ENCODE measurements around the gene WWOX.

DNA sequence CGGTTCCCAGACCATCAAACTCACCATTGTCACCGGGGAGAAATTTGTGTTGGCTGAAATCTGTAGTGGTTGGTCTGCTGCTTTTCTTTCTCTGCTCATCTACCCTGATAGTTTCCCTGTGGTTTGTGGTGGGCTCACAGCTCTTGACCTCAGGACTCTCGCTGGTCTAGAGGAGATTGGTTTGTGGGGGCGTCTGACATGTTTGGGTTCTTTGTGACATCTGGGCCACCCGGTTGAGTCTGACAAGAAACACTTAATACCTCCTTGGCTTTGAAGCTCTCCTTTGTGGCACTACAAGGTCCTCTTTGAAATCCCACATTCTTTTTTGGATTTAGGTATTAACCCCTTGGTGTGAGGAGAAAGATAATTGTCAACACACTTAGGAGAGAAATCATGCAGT lies 662.0 kb downstream of the WWOX start:
- TF ChIP-seq TAF1 (IDR thresholded peaks at IDR 0.05; ENCODE audit: borderline replicate concordance, insufficient read depth, low read length) = no peak
- no peak for TF ChIP-seq SIN3A (IDR thresholded peaks at IDR 0.05; ENCODE audit: borderline replicate concordance, insufficient read depth, low read length)
- no peak for TF ChIP-seq POLR2AphosphoS5 (IDR thresholded peaks at IDR 0.05; ENCODE audit: low read depth, low read length)
- TF ChIP-seq, protein P1, sequence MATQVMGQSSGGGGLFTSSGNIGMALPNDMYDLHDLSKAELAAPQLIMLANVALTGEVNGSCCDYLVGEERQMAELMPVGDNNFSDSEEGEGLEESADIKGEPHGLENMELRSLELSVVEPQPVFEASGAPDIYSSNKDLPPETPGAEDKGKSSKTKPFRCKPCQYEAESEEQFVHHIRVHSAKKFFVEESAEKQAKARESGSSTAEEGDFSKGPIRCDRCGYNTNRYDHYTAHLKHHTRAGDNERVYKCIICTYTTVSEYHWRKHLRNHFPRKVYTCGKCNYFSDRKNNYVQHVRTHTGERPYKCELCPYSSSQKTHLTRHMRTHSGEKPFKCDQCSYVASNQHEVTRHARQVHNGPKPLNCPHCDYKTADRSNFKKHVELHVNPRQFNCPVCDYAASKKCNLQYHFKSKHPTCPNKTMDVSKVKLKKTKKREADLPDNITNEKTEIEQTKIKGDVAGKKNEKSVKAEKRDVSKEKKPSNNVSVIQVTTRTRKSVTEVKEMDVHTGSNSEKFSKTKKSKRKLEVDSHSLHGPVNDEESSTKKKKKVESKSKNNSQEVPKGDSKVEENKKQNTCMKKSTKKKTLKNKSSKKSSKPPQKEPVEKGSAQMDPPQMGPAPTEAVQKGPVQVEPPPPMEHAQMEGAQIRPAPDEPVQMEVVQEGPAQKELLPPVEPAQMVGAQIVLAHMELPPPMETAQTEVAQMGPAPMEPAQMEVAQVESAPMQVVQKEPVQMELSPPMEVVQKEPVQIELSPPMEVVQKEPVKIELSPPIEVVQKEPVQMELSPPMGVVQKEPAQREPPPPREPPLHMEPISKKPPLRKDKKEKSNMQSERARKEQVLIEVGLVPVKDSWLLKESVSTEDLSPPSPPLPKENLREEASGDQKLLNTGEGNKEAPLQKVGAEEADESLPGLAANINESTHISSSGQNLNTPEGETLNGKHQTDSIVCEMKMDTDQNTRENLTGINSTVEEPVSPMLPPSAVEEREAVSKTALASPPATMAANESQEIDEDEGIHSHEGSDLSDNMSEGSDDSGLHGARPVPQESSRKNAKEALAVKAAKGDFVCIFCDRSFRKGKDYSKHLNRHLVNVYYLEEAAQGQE (IDR thresholded peaks at IDR 0.05; ENCODE audit: insufficient read depth in 1 of 2, low read depth in 2 of 2, low read length in 2 of 2) = no peak
- TF ChIP-seq FOXP2 (optimal IDR thresholded peaks at IDR 0.05; ENCODE audit: borderline replicate concordance, extremely low read depth, extremely low read length, insufficient read depth) = no peak
